HG03095 (cell line): ENCODE data around the gene PPIL4.

Source experiments
- ATAC-seq: cut with Tn5 transposase; IDR thresholded peaks from one replicate; pipeline ENCODE4 v1.9.1; 2021; ENCODE audit warnings: moderate library complexity; ENCODE audit not compliant: unreplicated experiment

The PPIL4 gene

GRCh38 chr6:149545754-149546471, at the start of gene PPIL4:
PPIL4 (minus strand) TSS chr6:149546043; CDS start chr6:149546005, 38 bp downstream.
- peak; percentile 89 for ATAC-seq

- no peak for ATAC-seq
Measured at GRCh38 chr6:149593408-149593807, 47.6 kb upstream of the PPIL4 start.

- ATAC-seq, result no peak
Measured at GRCh38 chr6:149592983-149593382, 47.1 kb upstream of the PPIL4 start.

GRCh38 chr6:149586149-149586548, 40.3 kb upstream of the PPIL4 start:
- no peak for ATAC-seq

GRCh38 chr6:149581349-149581748, 35.5 kb upstream of the PPIL4 start:
- ATAC-seq, result no peak

- ATAC-seq, result no peak
Measured at GRCh38 chr6:149580880-149581279, 35.0 kb upstream of the PPIL4 start.

- no peak for ATAC-seq
Measured at GRCh38 chr6:149567945-149568585, 22.2 kb upstream of the PPIL4 start.

- ATAC-seq, result no peak
Measured at GRCh38 chr6:149567194-149567586, 21.3 kb upstream of the PPIL4 start.

- ATAC-seq, result peak; percentile 9
Measured at GRCh38 chr6:149566410-149567193, 20.8 kb upstream of the PPIL4 start.

GRCh38 chr6:149565527-149566409, 19.9 kb upstream of the PPIL4 start, which contains the start of gene GINM1:
GINM1 (plus strand) TSS chr6:149566375; CDS start chr6:149566415, 40 bp downstream.
- peak; percentile 75 for ATAC-seq

- no peak for ATAC-seq
Measured at GRCh38 chr6:149563928-149564325, 18.1 kb upstream of the PPIL4 start.

GRCh38 chr6:149563203-149563927, 17.5 kb upstream of the PPIL4 start:
- no peak for ATAC-seq

- no peak for ATAC-seq
Measured at GRCh38 chr6:149560736-149561135, 14.9 kb upstream of the PPIL4 start.

- ATAC-seq, result no peak
Measured at GRCh38 chr6:149559389-149559788, 13.5 kb upstream of the PPIL4 start.

GRCh38 chr6:149558029-149558428, 12.2 kb upstream of the PPIL4 start:
- no peak for ATAC-seq

GRCh38 chr6:149551920-149552319, 6.1 kb upstream of the PPIL4 start:
- ATAC-seq, result no peak

- ATAC-seq, result peak; percentile 18
Measured at GRCh38 chr6:149545258-149545753, 537 bp downstream of the PPIL4 start.

GRCh38 chr6:149544646-149545257, 1.1 kb downstream of the PPIL4 start:
- ATAC-seq, result no peak

- ATAC-seq, result no peak
Measured at GRCh38 chr6:149541139-149541538, 4.7 kb downstream of the PPIL4 start.
